OCI-LY3 (cell line): ENCODE measurements around the gene EAF2.

Experiments used
- EZH2phosphoT487 ChIP-seq: fragments of 200-600 bp; shearing (Covaris generic); IDR thresholded peaks from 2 replicates; pipeline ENCODE4 v1.6.1; 2018; ENCODE audit warnings: antibody characterized with exemption, mixed run types, low read depth
- TF ChIP-seq, protein P1 (sequence below): fragments of 200-600, 300-600 bp; sonication (generic); IDR thresholded peaks from 2 replicates; pipeline ENCODE4 v1.5.1; 2014; ENCODE audit warnings: antibody characterized with exemption, low read length, low read depth

DNA sequence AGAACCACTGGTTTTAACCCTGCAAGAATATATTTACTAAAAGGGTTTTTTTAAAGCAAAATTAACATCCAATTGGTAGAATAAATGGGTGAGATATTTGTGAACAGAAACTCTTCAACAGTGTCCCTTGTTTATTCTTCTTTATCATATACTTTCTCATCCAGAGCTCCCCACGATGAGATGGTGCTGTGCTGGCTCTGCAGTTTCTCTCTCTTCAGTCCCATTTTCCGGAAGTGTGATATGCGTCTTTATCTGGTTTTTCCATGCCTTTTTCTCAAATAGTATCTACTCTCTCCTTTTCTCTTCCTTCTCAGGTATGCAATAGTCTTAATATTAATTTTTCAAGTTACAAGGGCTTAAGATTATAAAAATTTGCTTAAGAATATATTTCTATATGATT lies 1.5 kb downstream of the EAF2 start:
- TF ChIP-seq, protein P1, sequence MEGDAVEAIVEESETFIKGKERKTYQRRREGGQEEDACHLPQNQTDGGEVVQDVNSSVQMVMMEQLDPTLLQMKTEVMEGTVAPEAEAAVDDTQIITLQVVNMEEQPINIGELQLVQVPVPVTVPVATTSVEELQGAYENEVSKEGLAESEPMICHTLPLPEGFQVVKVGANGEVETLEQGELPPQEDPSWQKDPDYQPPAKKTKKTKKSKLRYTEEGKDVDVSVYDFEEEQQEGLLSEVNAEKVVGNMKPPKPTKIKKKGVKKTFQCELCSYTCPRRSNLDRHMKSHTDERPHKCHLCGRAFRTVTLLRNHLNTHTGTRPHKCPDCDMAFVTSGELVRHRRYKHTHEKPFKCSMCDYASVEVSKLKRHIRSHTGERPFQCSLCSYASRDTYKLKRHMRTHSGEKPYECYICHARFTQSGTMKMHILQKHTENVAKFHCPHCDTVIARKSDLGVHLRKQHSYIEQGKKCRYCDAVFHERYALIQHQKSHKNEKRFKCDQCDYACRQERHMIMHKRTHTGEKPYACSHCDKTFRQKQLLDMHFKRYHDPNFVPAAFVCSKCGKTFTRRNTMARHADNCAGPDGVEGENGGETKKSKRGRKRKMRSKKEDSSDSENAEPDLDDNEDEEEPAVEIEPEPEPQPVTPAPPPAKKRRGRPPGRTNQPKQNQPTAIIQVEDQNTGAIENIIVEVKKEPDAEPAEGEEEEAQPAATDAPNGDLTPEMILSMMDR, result no peak
- no peak for TF ChIP-seq EZH2phosphoT487
